SK-N-SH treated with all-trans-retinoic acid at 6 μM for 48 hours (cell line): Measurements from ENCODE around the gene VPS50.

Experiments
- ATAC-seq: fragments of 200-7000 bp; cut with Tn5 transposase; 3 replicates; pipeline ENCODE4 v1.9.1; 2020; ENCODE audit warnings: mild to moderate bottlenecking, moderate library complexity
- ARNTL ChIP-seq: fragments of 450-650 bp; formaldehyde crosslinking; IDR thresholded peaks from 2 replicates; pipeline ENCODE4 v1.5.0; 2020; ENCODE audit warnings: low read depth, mild to moderate bottlenecking, moderate library complexity, borderline replicate concordance
- BACH2 ChIP-seq: fragments of 250-450 bp; sonication (Bioruptor Pico); IDR thresholded peaks from 2 replicates; pipeline ENCODE4 v1.9.0; 2021; ENCODE audit warnings: mild to moderate bottlenecking, borderline replicate concordance
- CREB5 ChIP-seq: fragments of 250-450 bp; sonication (Bioruptor Pico); IDR thresholded peaks from 2 replicates; pipeline ENCODE4 v1.5.1; 2020; ENCODE audit warnings: low read depth, mild to moderate bottlenecking, moderate library complexity
- CSDC2 ChIP-seq: fragments of 250-450 bp; sonication (Bioruptor Pico); IDR thresholded peaks from 2 replicates; pipeline ENCODE4 v1.5.0; 2020; ENCODE audit warnings: mild to moderate bottlenecking, moderate library complexity
- CSRNP3 ChIP-seq: fragments of 250-450 bp; sonication (Bioruptor Pico); IDR thresholded peaks from 2 replicates; pipeline ENCODE4 v1.5.1; 2021; ENCODE audit warnings: mild to moderate bottlenecking, moderate library complexity
- OSR1 ChIP-seq: fragments of 250-450 bp; sonication (Bioruptor Pico); IDR thresholded peaks from 2 replicates; pipeline ENCODE4 v1.8.0; 2022; ENCODE audit warnings: moderate library complexity, mild to moderate bottlenecking, inconsistent platforms
- PATZ1 ChIP-seq: fragments of 250-450 bp; sonication (Bioruptor Pico); IDR thresholded peaks from 2 replicates; pipeline ENCODE4 v1.8.0; 2020; ENCODE audit warnings: mild to moderate bottlenecking, moderate library complexity, borderline replicate concordance
- POU6F1 ChIP-seq: fragments of 250-450 bp; sonication (Bioruptor Pico); IDR thresholded peaks from 2 replicates; pipeline ENCODE4 v1.8.0; 2021; ENCODE audit warnings: low read depth, mild to moderate bottlenecking, moderate library complexity, borderline replicate concordance
- PPARA ChIP-seq: fragments of 250-450 bp; sonication (Bioruptor Pico); IDR thresholded peaks from 2 replicates; pipeline ENCODE4 v1.5.0; 2020; ENCODE audit warnings: mild to moderate bottlenecking, borderline replicate concordance
- RARB ChIP-seq: fragments of 250-450 bp; sonication (Bioruptor Pico); IDR thresholded peaks from 2 replicates; pipeline ENCODE4 v1.8.0; 2021; ENCODE audit warnings: mild to moderate bottlenecking, moderate library complexity
- SNAI2 ChIP-seq: fragments of 250-450 bp; sonication (Bioruptor Pico); IDR thresholded peaks from 2 replicates; pipeline ENCODE4 v1.5.0; 2020; ENCODE audit warnings: mild to moderate bottlenecking, moderate library complexity
- TCF4 ChIP-seq: fragments of 250-450 bp; sonication (Bioruptor Pico); IDR thresholded peaks from 2 replicates; pipeline ENCODE4 v1.8.0; 2021; ENCODE audit warnings: mild to moderate bottlenecking, moderate library complexity, borderline replicate concordance
- TOX ChIP-seq: fragments of 250-450 bp; sonication (Bioruptor Pico); IDR thresholded peaks from 2 replicates; pipeline ENCODE4 v1.8.0; 2021; ENCODE audit warnings: mild to moderate bottlenecking, moderate library complexity, borderline replicate concordance
- TSHZ2 ChIP-seq: fragments of 250-450 bp; sonication (Bioruptor Pico); IDR thresholded peaks from 2 replicates; pipeline ENCODE4 v1.5.0; 2020; ENCODE audit warnings: mild to moderate bottlenecking, moderate library complexity
- ZFP3 ChIP-seq: fragments of 250-450 bp; sonication (Bioruptor Pico); IDR thresholded peaks from 2 replicates; pipeline ENCODE4 v1.5.0; 2020; ENCODE audit warnings: mild to moderate bottlenecking, moderate library complexity
- ZFP30 ChIP-seq: fragments of 450-650 bp; formaldehyde crosslinking; IDR thresholded peaks from 2 replicates; pipeline ENCODE4 v1.5.0; 2022; ENCODE audit warnings: mild to moderate bottlenecking, moderate library complexity
- ZNF565 ChIP-seq: fragments of 450-650 bp; formaldehyde crosslinking; conservative IDR thresholded peaks from 2 replicates; pipeline ENCODE4 v1.5.0; 2020; ENCODE audit warnings: low read depth, mild to moderate bottlenecking, moderate library complexity
- ZNF70 ChIP-seq: fragments of 450-650 bp; formaldehyde crosslinking; IDR thresholded peaks from 2 replicates; pipeline ENCODE4 v1.5.0; 2020; ENCODE audit warnings: mild to moderate bottlenecking, moderate library complexity
- ZNF8 ChIP-seq: fragments of 450-650 bp; formaldehyde crosslinking; IDR thresholded peaks from 2 replicates; pipeline ENCODE4 v1.5.0; 2020; ENCODE audit warnings: mild to moderate bottlenecking, moderate library complexity

Gene VPS50

GRCh38 chr7:93188870-93189634 lies 43.1 kb upstream of the VPS50 start:
- ATAC-seq, result no peak
- no peak for TF ChIP-seq TCF4 (CRISPR knock-in tag)
- no peak for TF ChIP-seq ZFP3
- no peak for TF ChIP-seq POU6F1 (CRISPR knock-in tag)
- no peak for TF ChIP-seq OSR1
- TF ChIP-seq ARNTL, result no peak

- TF ChIP-seq ZFP3, result no peak
- no peak for TF ChIP-seq ZNF70 (CRISPR knock-in tag)
- TF ChIP-seq BACH2 (CRISPR knock-in tag), result no peak
- TF ChIP-seq ZNF8, result no peak
- no peak for TF ChIP-seq CSDC2
- TF ChIP-seq POU6F1 (CRISPR knock-in tag), result no peak
- TF ChIP-seq TOX (CRISPR knock-in tag), result no peak
- no peak for TF ChIP-seq PPARA (CRISPR knock-in tag)
- no peak for TF ChIP-seq ARNTL
- no peak for TF ChIP-seq CREB5
- no peak for TF ChIP-seq CSRNP3 (CRISPR knock-in tag)
- no peak for TF ChIP-seq ZNF565 (CRISPR knock-in tag)
- TF ChIP-seq TSHZ2 (CRISPR knock-in tag), result no peak
- no peak for TF ChIP-seq PATZ1
- no peak for TF ChIP-seq ZFP30
- no peak for TF ChIP-seq TCF4 (CRISPR knock-in tag)
- TF ChIP-seq RARB (CRISPR knock-in tag), result no peak
- no peak for TF ChIP-seq SNAI2 (CRISPR knock-in tag)
- peak; percentile 61 for ATAC-seq
These were observed 37.8 kb upstream of the VPS50 start for GRCh38 chr7:93194386-93194785.

- TF ChIP-seq OSR1 (no peak), TSHZ2 (CRISPR knock-in tag) (no peak), CSDC2 (no peak), POU6F1 (CRISPR knock-in tag) (no peak)
- no peak for ATAC-seq
These were observed 35.8 kb upstream of the VPS50 start for GRCh38 chr7:93196336-93196735.
